ENCODE measurements around the gene OTOR. TPM values are rescaled to one million over a fixed set of nuclear protein-coding genes. Genes with fewer than 3 reads are reported as not detected.

Gene OTOR
- total and polyA plus RNA-seq, 2 donors from 2014 or later, result not detected

GRCh38 chr20:16710781-16711180, 37.4 kb upstream of the OTOR start:
- intact Hi-C loops (cut with DNase I), result no loop called here
- no peak for TF ChIP-seq CTCF (IDR thresholded peaks at IDR 0.05; ENCODE audit: borderline replicate concordance, extremely low read depth, insufficient read depth)
- no peaks in the 10 kb centered on the region for H3K4me1 ChIP-seq (ENCODE audit: control insufficient read depth in 2 of 3, insufficient read depth in 2 of 3, low read depth in 1 of 3, low read length in 3 of 3)
- no peaks in the 10 kb centered on the region for H3K9me3 ChIP-seq (ENCODE audit: control insufficient read depth in 2 of 3, insufficient read depth in 1 of 3, low read length in 3 of 3)
- no peaks in the 10 kb centered on the region for H3K27me3 ChIP-seq (ENCODE audit: control insufficient read depth, insufficient read depth, low read length)
- H3K36me3 ChIP-seq (ENCODE audit: control insufficient read depth in 2 of 3, insufficient read depth in 3 of 3, low read length in 3 of 3), result no peaks in the 10 kb centered on the region
- H3K4me3 ChIP-seq (ENCODE audit: low read length in 3 of 3), result no peak overlapping the region
- no peak for DNase-seq
- H3K9ac ChIP-seq (ENCODE audit: low read length in 3 of 3), result no peak overlapping the region
- FAIRE-seq, result no peak
- H3K27ac ChIP-seq (ENCODE audit: low read depth in 2 of 2, low read length in 2 of 2), result no peak overlapping the region

- Histone ChIP-seq H3K4me3 (ENCODE audit: low read length in 3 of 3) (no peak overlapping the region), H3K36me3 (ENCODE audit: control insufficient read depth in 2 of 3, insufficient read depth in 3 of 3, low read length in 3 of 3) (no peaks in the 10 kb centered on the region), H3K9me3 (ENCODE audit: control insufficient read depth in 2 of 3, insufficient read depth in 1 of 3, low read length in 3 of 3) (no peaks in the 10 kb centered on the region), H3K9ac (ENCODE audit: low read length in 3 of 3) (no peak overlapping the region), H3K27ac (ENCODE audit: low read depth in 2 of 2, low read length in 2 of 2) (no peak overlapping the region), H3K27me3 (ENCODE audit: control insufficient read depth, insufficient read depth, low read length) (no peaks in the 10 kb centered on the region), H3K4me1 (ENCODE audit: control insufficient read depth in 2 of 3, insufficient read depth in 2 of 3, low read depth in 1 of 3, low read length in 3 of 3) (no peaks in the 10 kb centered on the region)
- DNase-seq (no peak), FAIRE-seq (no peak)
- intact Hi-C loops (cut with DNase I), result no loop called here
- no peak for TF ChIP-seq CTCF (IDR thresholded peaks at IDR 0.05; ENCODE audit: borderline replicate concordance, extremely low read depth, insufficient read depth)
Measured at GRCh38 chr20:16711661-16712258, 36.4 kb upstream of the OTOR start.

GRCh38 chr20:16712511-16712947, 35.6 kb upstream of the OTOR start:
- TF ChIP-seq CTCF (IDR thresholded peaks at IDR 0.05; ENCODE audit: borderline replicate concordance, extremely low read depth, insufficient read depth), result no peak
- Histone ChIP-seq H3K36me3 (ENCODE audit: control insufficient read depth in 2 of 3, insufficient read depth in 3 of 3, low read length in 3 of 3) (no peaks in the 10 kb centered on the region), H3K4me1 (ENCODE audit: control insufficient read depth in 2 of 3, insufficient read depth in 2 of 3, low read depth in 1 of 3, low read length in 3 of 3) (no peaks in the 10 kb centered on the region), H3K27ac (ENCODE audit: low read depth in 2 of 2, low read length in 2 of 2) (no peak overlapping the region), H3K9ac (ENCODE audit: low read length in 3 of 3) (no peak overlapping the region), H3K27me3 (ENCODE audit: control insufficient read depth, insufficient read depth, low read length) (no peaks in the 10 kb centered on the region), H3K9me3 (ENCODE audit: control insufficient read depth in 2 of 3, insufficient read depth in 1 of 3, low read length in 3 of 3) (no peaks in the 10 kb centered on the region), H3K4me3 (ENCODE audit: low read length in 3 of 3) (no peak overlapping the region)
- intact Hi-C loops (cut with DNase I), result no loop called here
- DNase-seq, result no peak
- FAIRE-seq, result no peak

- Histone ChIP-seq H3K27ac (ENCODE audit: low read depth in 2 of 2, low read length in 2 of 2) (no peak overlapping the region), H3K27me3 (ENCODE audit: control insufficient read depth, insufficient read depth, low read length) (no peaks in the 10 kb centered on the region), H3K4me3 (ENCODE audit: low read length in 3 of 3) (no peak overlapping the region), H3K9me3 (ENCODE audit: control insufficient read depth in 2 of 3, insufficient read depth in 1 of 3, low read length in 3 of 3) (no peaks in the 10 kb centered on the region), H3K9ac (ENCODE audit: low read length in 3 of 3) (no peak overlapping the region), H3K36me3 (ENCODE audit: control insufficient read depth in 2 of 3, insufficient read depth in 3 of 3, low read length in 3 of 3) (no peaks in the 10 kb centered on the region), H3K4me1 (ENCODE audit: control insufficient read depth in 2 of 3, insufficient read depth in 2 of 3, low read depth in 1 of 3, low read length in 3 of 3) (no peaks in the 10 kb centered on the region)
- no peak for FAIRE-seq
- peak in 2 of 5 donors; percentile 14 to 38 for DNase-seq
- intact Hi-C loops (cut with DNase I), result no loop called here
- no peak for TF ChIP-seq CTCF (IDR thresholded peaks at IDR 0.05; ENCODE audit: borderline replicate concordance, extremely low read depth, insufficient read depth)
Measured at GRCh38 chr20:16713066-16713465, 35.1 kb upstream of the OTOR start.
